Measurements from ENCODE around the gene RTP5. TPM values are rescaled to one million over a fixed set of nuclear protein-coding genes. Genes with fewer than 3 reads are reported as not detected.
A peak's percentile ranks its signal among the peaks of the same experiment; 100 is the strongest.
"Not testable (repeated sequence)": the region's sequence is repeated elsewhere in the genome, so short reads cannot be mapped to it uniquely, and the experiment has no call there.

RTP5 gene
- total RNA-seq, 1 donor from 2014 or later, result 0.08 TPM

- DNase-seq (ENCODE audit: low spot score), result peak; percentile 74
- intact Hi-C loops (cut with DNase I), result no loop called here
Measured at GRCh38 chr2:241895712-241896641, 26.4 kb downstream of the RTP5 start.

- intact Hi-C loops (cut with DNase I), result no loop called here
Measured at GRCh38 chr2:241896746-241897201, 27.2 kb downstream of the RTP5 start.

GRCh38 chr2:241897231-241897916, 27.8 kb downstream of the RTP5 start:
- DNase-seq (ENCODE audit: low spot score), result peak; percentile 54

More at GRCh38 chr2:241896746-241897201, 27.2 kb downstream of the RTP5 start:
- peak; percentile 35 for DNase-seq (ENCODE audit: low spot score)

GRCh38 chr2:241898463-241899270, 29.1 kb downstream of the RTP5 start:
- intact Hi-C loops (cut with DNase I), result no loop called here
- DNase-seq (ENCODE audit: low spot score), result peak; percentile 73

More at GRCh38 chr2:241897231-241897916, 27.8 kb downstream of the RTP5 start:
- intact Hi-C loops (cut with DNase I), result no loop called here

GRCh38 chr2:241900251-241901017, 30.9 kb downstream of the RTP5 start:
- intact Hi-C loops (cut with DNase I), result no loop called here
- peak; percentile 74 for DNase-seq (ENCODE audit: low spot score)

GRCh38 chr2:241901018-241901380, 31.5 kb downstream of the RTP5 start:
- intact Hi-C loops (cut with DNase I), result no loop called here
- DNase-seq (ENCODE audit: low spot score), result peak; percentile 35

- peak; percentile 75 for DNase-seq (ENCODE audit: low spot score)
- intact Hi-C loops (cut with DNase I), result no loop called here
Measured at GRCh38 chr2:241901500-241902351, 32.2 kb downstream of the RTP5 start.

GRCh38 chr2:241902357-241902991, 32.9 kb downstream of the RTP5 start:
- DNase-seq (ENCODE audit: low spot score), result peak; percentile 66
- intact Hi-C loops (cut with DNase I), result no loop called here

GRCh38 chr2:241903121-241904010, 33.8 kb downstream of the RTP5 start:
- intact Hi-C loops (cut with DNase I), result no loop called here
- peak; percentile 73 for DNase-seq (ENCODE audit: low spot score)

- DNase-seq (ENCODE audit: low spot score), result no peak
- intact Hi-C loops (cut with DNase I), result no loop called here
Measured at GRCh38 chr2:241904011-241904718, 34.6 kb downstream of the RTP5 start.

- intact Hi-C loops (cut with DNase I), result no loop called here
- no peak for DNase-seq (ENCODE audit: low spot score)
Measured at GRCh38 chr2:241904791-241905710, 35.5 kb downstream of the RTP5 start.

- intact Hi-C loops (cut with DNase I), result no loop called here
- no peak for DNase-seq (ENCODE audit: low spot score)
Measured at GRCh38 chr2:241905716-241906377, 36.3 kb downstream of the RTP5 start.

GRCh38 chr2:241906378-241906770, 36.8 kb downstream of the RTP5 start:
- DNase-seq (ENCODE audit: low spot score); intact Hi-C loops (cut with DNase I): not testable (repeated sequence)

GRCh38 chr2:241906826-241907570, 37.5 kb downstream of the RTP5 start:
- intact Hi-C loops (cut with DNase I), result no loop called here
- DNase-seq (ENCODE audit: low spot score), result no peak
